Mucosa of descending colon (tissue), 3 donors: Measurements from ENCODE around the gene CCRL2. TPM values are rescaled to one million over a fixed set of nuclear protein-coding genes. Genes with fewer than 3 reads are reported as not detected.

ENCODE experiments used
- ATAC-seq: fragments of 200-7000 bp; cut with Tn5 transposase; one replicate; pipeline ENCODE4 v1.9.1; 2020; ENCODE audit warnings: mild to moderate bottlenecking, moderate library complexity
- DNase-seq, 3 donors: peaks; one replicate each; pipeline ENCODE4 v3.0.0-alpha.2; 2020
- H3K36me3 ChIP-seq: fragments of 200-600 bp; one replicate; pipeline ENCODE4 v1.8.0; 2021; ENCODE audit warnings: low read depth, mild to moderate bottlenecking
- H3K4me1 ChIP-seq: fragments of 200-600 bp; one replicate; pipeline ENCODE4 v1.8.0; 2021; ENCODE audit warnings: low read depth, mild to moderate bottlenecking
- H3K4me3 ChIP-seq: fragments of 200-600 bp; one replicate; pipeline ENCODE4 v1.8.0; 2021; ENCODE audit warnings: mild to moderate bottlenecking
- H3K9me3 ChIP-seq: fragments of 200-600 bp; one replicate; pipeline ENCODE4 v1.8.0; 2021; ENCODE audit warnings: mild to moderate bottlenecking
- CTCF ChIP-seq: fragments of 200-600 bp; IDR thresholded peaks from one replicate; pipeline ENCODE4 v1.8.0; 2022; ENCODE audit warnings: antibody characterized with exemption, mild to moderate bottlenecking
- intact Hi-C, 2 donors: fragments of 100-400 bp; cut with DNase I in 1 of 2; cut with micrococcal nuclease in 1 of 2; formaldehyde crosslinking; loops; one replicate each; pipeline versions ENCODE4 v1.11.0 to v1.11.1; 2022; cut with DNase I, micrococcal nuclease
- total RNA-seq, 3 donors: library from RNA; stranded (reverse); fragmentation: NEBNext Ultra II Directional in 2 of 3; extraction: Animal tissue kit (Norgen Biotek cat#: 25700) in 2 of 3; gene quantifications; one replicate each; pipeline versions ENCODE4 v1.2.1 to v1.2.4, GENCODE V29; 2021 to 2023
- donor health status: DM: no; HTN: no; CAD: no; lungs with moderate emphysema.
- donor health status: DM: no; HTN: no; CAD: no.
- donor health status: DM: no; HTN: yes; CAD: no.

The CCRL2 gene
- total RNA-seq, 3 donors from 2014 or later, result 10.2 to 23.3 (median 15.7) TPM

- Histone ChIP-seq H3K9me3 (no peaks in the 10 kb centered on the region), H3K4me3 (no peak overlapping the region), H3K4me1 (no peaks in the 10 kb centered on the region), H3K36me3 (no peaks in the 10 kb centered on the region)
- no peak for TF ChIP-seq CTCF
- intact Hi-C loops, result no loop called here
- DNase-seq, result no peak
- no peak for ATAC-seq
These were observed 49.1 kb downstream of the CCRL2 start for GRCh38 chr3:46456118-46456517.

Other genes with a start within 250 kb of the CCRL2 start
- 10 to 100 TPM in 1 of 3 donors, 1 to 10 TPM in 2; 1.8 to 10.0 (median 8.7) TPM for gene CCR1, start 198.9 kb upstream of the CCRL2 start, total RNA-seq
- gene CCR3, start 164.8 kb upstream of the CCRL2 start, total RNA-seq, result under 1 TPM in 1 of 3 donors, not detected in 2; 0.67 TPM
- 1 to 10 TPM; 1.2 to 3.4 (median 2.2) TPM for gene CCR2, start 53.1 kb upstream of the CCRL2 start, total RNA-seq
- 1 to 10 TPM; 1.9 to 3.4 (median 2.4) TPM for gene CCR5, start 36.3 kb upstream of the CCRL2 start, total RNA-seq
- gene LTF, start 57.6 kb downstream of the CCRL2 start, total RNA-seq, result 1 to 10 TPM; 1.2 to 1.4 (median 1.2) TPM
- not detected for gene RTP3, start 90.7 kb downstream of the CCRL2 start, total RNA-seq
- gene LRRC2, start 159.0 kb downstream of the CCRL2 start, total RNA-seq, result 1 to 10 TPM; 1.8 to 2.8 (median 2.5) TPM
- not detected for gene FAM240A, start 205.3 kb downstream of the CCRL2 start, total RNA-seq